Prostate gland (tissue), 2 donors: Measurements from ENCODE around the gene SPSB3. TPM values are rescaled to one million over a fixed set of nuclear protein-coding genes. Genes with fewer than 3 reads are reported as not detected.

Source experiments
- DNase-seq: peaks from one replicate; pipeline ENCODE4 v3.0.0-alpha.2; 2019; ENCODE audit warnings: low spot score
- H3K27ac ChIP-seq, 2 donors: fragments of 200-600 bp; sonication (generic); 2 replicates each; pipeline ENCODE4 v1.5.1; 2017 to 2019
- H3K27me3 ChIP-seq: fragments of 200-600 bp; sonication (generic); replicated peaks from 2 replicates; pipeline ENCODE4 v1.5.1; 2019; ENCODE audit not compliant: insufficient read depth
- H3K36me3 ChIP-seq, 2 donors: fragments of 200-600 bp; sonication (generic); 1 replicate in 1 of 2; 2 replicates in 1 of 2; pipeline versions ENCODE4 v1.5.1 to v1.8.1; 2017 to 2019
- H3K4me1 ChIP-seq: fragments of 200-600 bp; sonication (generic); replicated peaks from 2 replicates; pipeline ENCODE4 v1.5.1; 2019
- H3K4me3 ChIP-seq, 2 donors: fragments of 200-600 bp; sonication (generic); 2 replicates each; pipeline ENCODE4 v1.5.1; 2017 to 2019
- H3K9me3 ChIP-seq: fragments of 200-600 bp; sonication (generic); 2 replicates; pipeline ENCODE4 v1.5.1; 2017
- POLR2A ChIP-seq: fragments of 450-650 bp; IDR thresholded peaks from one replicate; pipeline ENCODE4 v1.6.1; 2016; ENCODE audit warnings: antibody characterized with exemption, mild to moderate bottlenecking
- POLR2AphosphoS5 ChIP-seq: sonication (generic); formaldehyde crosslinking; IDR thresholded peaks from one replicate; pipeline ENCODE4 v1.6.1; 2017; ENCODE audit warnings: antibody characterized with exemption
- WGBS: methylation state at CpG from one replicate; pipeline ENCODE4 v1.1.5; 2018; 5-methylcytosine and 5-hydroxymethylcytosine counted together
- intact Hi-C: fragments of 100-400 bp; cut with DNase I; formaldehyde crosslinking; loops from one replicate; pipeline ENCODE4 v1.14.2; 2022
- total RNA-seq, 2 donors: library from RNA; depleted of rRNA; stranded (reverse); fragments of >200 nt; gene quantifications; one replicate each; pipeline ENCODE4 v1.1.0, GENCODE V29; 2016
- TF ChIP-seq, protein P1 (sequence below), 4 experiments: fragments of 200-600 bp in 2 of 4; fragments of 450-650 bp in 2 of 4; sonication (generic) in 2 of 4; IDR thresholded peaks; 1 replicate in 3 of 4; 2 replicates in 1 of 4; pipeline ENCODE4 v1.5.1; 2016 to 2019; ENCODE audit warnings: antibody characterized with exemption in 4 of 4, mild to moderate bottlenecking in 2 of 4, moderate library complexity in 2 of 4

SPSB3 gene
- total RNA-seq, 2 donors from 2014 or later: 87.8 to 138 TPM

DNA sequence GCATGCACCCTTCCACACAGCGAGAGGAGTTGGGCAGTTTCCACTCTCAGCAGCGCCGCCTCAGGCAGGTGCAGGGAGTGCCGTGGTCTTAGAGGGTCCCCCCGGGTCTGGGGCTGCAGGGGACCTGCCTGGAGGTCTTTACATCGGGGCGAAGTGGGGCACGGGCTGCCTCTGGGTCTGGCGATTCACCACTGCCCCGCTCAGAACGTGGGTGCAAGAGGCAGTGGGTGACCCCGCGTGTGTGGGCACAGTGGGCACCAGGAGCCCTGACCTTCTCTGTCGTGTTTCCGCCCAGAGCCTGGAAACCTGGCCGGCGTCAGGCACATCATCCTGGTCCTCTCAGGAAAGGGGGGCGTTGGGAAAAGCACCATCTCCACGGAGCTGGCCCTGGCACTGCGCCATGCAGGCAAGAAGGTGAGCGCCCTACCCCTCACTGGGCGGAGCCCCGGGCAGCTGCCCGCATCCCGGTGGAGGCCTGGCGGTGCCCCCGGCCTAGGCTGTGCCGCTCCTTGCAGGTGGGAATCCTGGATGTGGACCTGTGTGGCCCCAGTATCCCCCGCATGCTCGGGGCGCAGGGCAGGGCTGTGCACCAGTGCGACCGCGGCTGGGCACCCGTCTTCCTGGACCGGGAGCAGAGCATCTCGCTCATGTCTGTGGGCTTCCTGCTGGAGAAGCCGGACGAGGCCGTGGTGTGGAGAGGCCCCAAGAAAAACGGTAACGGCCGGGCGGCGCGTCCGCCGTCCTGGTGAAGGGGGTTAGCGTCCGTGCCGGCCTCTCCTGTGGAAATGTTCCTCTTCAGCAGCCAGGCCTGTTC is 4.1 kb upstream of the SPSB3 start:
- Histone ChIP-seq H3K27ac (no peak overlapping the region), H3K36me3 (no peaks in the 10 kb centered on the region), H3K4me1 (peaks cover 9% of the 10 kb centered on the region), H3K4me3 (no peak overlapping the region), H3K27me3 (no peaks in the 10 kb centered on the region), H3K9me3 (no peaks in the 10 kb centered on the region)
- TF ChIP-seq POLR2A: no peak
- TF ChIP-seq, protein P1, sequence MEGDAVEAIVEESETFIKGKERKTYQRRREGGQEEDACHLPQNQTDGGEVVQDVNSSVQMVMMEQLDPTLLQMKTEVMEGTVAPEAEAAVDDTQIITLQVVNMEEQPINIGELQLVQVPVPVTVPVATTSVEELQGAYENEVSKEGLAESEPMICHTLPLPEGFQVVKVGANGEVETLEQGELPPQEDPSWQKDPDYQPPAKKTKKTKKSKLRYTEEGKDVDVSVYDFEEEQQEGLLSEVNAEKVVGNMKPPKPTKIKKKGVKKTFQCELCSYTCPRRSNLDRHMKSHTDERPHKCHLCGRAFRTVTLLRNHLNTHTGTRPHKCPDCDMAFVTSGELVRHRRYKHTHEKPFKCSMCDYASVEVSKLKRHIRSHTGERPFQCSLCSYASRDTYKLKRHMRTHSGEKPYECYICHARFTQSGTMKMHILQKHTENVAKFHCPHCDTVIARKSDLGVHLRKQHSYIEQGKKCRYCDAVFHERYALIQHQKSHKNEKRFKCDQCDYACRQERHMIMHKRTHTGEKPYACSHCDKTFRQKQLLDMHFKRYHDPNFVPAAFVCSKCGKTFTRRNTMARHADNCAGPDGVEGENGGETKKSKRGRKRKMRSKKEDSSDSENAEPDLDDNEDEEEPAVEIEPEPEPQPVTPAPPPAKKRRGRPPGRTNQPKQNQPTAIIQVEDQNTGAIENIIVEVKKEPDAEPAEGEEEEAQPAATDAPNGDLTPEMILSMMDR (IDR thresholded peaks at IDR 0.05): no peak
- TF ChIP-seq POLR2AphosphoS5: no peak
- DNase-seq: no peak
- intact Hi-C loops: no loop called here
- WGBS: 90% methylated on average over 49 of the region's 51 CpGs

- Histone ChIP-seq H3K27ac (no peak overlapping the region), H3K4me1 (peaks cover 14% of the 10 kb centered on the region), H3K4me3 (no peak overlapping the region), H3K27me3 (no peaks in the 10 kb centered on the region), H3K36me3 (no peaks in the 10 kb centered on the region), H3K9me3 (no peaks in the 10 kb centered on the region)
- DNase-seq: no peak
- 79% methylated on average over 14 of the region's 14 CpGs for whole genome bisulfite sequencing
- intact Hi-C loops: no loop called here
- no peak for TF ChIP-seq POLR2A
- no peak for TF ChIP-seq POLR2AphosphoS5
- TF ChIP-seq, protein P1 (IDR thresholded peaks at IDR 0.05): no peak
Observed at GRCh38 chr16:1785846-1786170, 3.4 kb upstream of the SPSB3 start.

DNA sequence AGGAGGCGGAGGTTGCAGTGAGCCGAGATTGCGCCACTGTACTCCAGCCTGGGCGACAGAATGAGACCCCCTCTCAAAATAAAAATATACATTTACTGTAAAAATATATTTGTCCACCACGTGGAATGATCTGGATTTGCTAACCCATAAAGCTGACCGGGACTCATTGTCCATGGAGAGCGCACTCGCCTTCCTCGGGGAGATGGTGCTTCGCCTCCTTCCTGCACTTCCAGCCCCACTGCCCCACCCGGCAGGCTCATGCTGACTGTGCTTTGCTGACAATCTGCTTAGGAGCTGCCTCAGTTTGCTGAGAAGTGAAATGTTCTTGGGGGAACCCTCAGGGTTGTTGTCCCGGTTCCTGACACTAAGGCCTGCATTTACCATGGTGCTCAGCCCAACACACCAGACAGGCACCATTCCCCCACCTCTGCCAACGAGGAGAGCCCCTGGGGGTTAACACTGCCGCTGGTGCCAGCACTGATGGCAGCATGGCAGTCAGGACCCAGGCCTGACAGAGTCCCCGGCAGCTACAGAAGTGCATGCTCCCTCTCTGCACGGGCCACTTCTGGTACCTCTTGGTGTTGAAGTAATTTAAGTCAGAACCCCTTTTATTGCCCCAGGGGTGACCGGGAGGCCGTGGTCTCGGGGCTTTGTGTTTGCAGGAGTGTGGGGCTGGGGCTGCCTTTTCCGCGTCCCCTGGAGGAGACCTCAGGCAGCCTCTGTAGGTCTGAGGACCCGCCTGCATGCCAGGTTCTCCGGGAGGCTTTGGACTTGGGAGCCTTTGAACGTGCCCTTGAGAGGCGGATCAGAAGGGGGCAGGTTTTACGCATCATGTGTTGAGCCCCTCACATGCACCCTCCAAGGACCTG is 2.8 kb upstream of the SPSB3 start:
- intact Hi-C loops: no loop called here
- no peaks in the 10 kb centered on the region for H3K9me3 ChIP-seq
- peaks cover 14% of the 10 kb centered on the region for H3K4me1 ChIP-seq
- H3K36me3 ChIP-seq: no peaks in the 10 kb centered on the region
- no peak for DNase-seq
- WGBS: 74% methylated on average over 22 of the region's 26 CpGs
- TF ChIP-seq, protein P1 (IDR thresholded peaks at IDR 0.05): no peak
- TF ChIP-seq POLR2A (no peak), POLR2AphosphoS5 (no peak)
- no peak overlapping the region for H3K27ac ChIP-seq
- no peaks in the 10 kb centered on the region for H3K27me3 ChIP-seq
- H3K4me3 ChIP-seq: no peak overlapping the region

DNA sequence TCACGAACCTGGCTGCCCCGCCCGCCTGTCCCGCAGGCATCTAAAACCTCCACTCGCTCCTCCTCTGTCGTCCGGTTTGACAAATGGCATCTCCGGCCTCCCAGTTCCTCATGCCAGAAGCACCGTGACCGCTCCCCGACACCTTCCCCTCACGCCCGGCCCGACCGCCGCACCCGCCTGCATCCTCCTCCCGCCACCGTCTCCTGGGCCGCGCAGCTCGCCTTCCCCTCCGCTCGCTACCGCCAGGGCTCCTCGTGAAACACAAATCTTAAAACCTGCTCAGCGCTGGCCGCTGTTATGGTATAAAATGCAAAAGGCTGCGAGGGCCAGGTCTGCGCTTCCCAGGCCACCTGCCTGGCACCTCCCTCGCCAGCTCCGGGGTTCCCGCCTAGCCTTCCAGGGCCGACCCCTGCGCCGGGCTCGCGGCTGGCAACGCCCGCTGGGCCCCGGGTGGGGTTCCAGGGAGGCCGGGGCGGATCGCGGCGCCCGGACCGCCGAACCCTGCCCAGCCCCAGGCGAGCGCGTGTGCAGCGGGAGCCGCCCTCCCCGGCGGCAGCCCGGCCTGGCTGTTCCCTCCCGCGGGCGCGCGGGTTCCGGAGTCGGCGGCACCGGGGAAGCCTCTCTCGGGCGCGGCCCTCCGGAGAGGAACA is 488 bp downstream of the SPSB3 start:
- intact Hi-C loops: no loop called here
- Histone ChIP-seq H3K4me3 (peak overlapping the region; percentile 86 to 98), H3K27me3 (no peaks in the 10 kb centered on the region), H3K27ac (peak overlapping the region; percentile 72 to 83), H3K9me3 (no peaks in the 10 kb centered on the region), H3K36me3 (peaks cover 10 to 14% of the 10 kb centered on the region in 2 donors), H3K4me1 (peaks cover 14% of the 10 kb centered on the region)
- WGBS: under 1% methylated on average over 51 of the region's 70 CpGs
- TF ChIP-seq POLR2A: no peak
- TF ChIP-seq, protein P1 (IDR thresholded peaks at IDR 0.05): peak in 1 of 4 experiments; percentile 7
- no peak for DNase-seq
